HepG2 (cell line): ENCODE data around the gene MYO18A. TPM values are rescaled to one million over a fixed set of nuclear protein-coding genes. Genes with fewer than 3 reads are reported as not detected.

Experiments used
- ATAC-seq: fragments of 200-7000 bp; cut with Tn5 transposase; 3 replicates; pipeline ENCODE4 v1.9.1; 2020; ENCODE audit warnings: mild to moderate bottlenecking, moderate library complexity
- BruUV-seq: library from RNA; stranded (reverse); fragments of 400-500 nt; replicated peaks from 2 replicates; lab custom pipeline; 2021; lab: Mats Ljungman, UMichigan
- CTCF ChIA-PET: fragments of 300-600 bp; formaldehyde crosslinking; extraction: SDS; loops from one replicate; lab custom pipeline; 2021; ENCODE audit warnings: low total read pairs, inconsistent platforms, low intra/inter-chr PET ratio; lab: Yijun Ruan, JAX
- POLR2A ChIA-PET: fragments of 350-600 bp; sonication (Branson Sonifier 250); formaldehyde crosslinking; loops from one replicate; lab custom pipeline; 2020; ENCODE audit warnings: antibody characterized with exemption, inconsistent platforms; lab: Yijun Ruan, JAX
- DNase-seq: peaks from one replicate; pipeline ENCODE4 v3.0.0-alpha.2; 2015; ENCODE audit warnings: low spot score
- FAIRE-seq: peaks from 3 replicates; lab custom pipeline; 2011; peaks lifted over from hg19 to GRCh38; lab: Jason Lieb, UNC
- H2AFZ ChIP-seq: one replicate; pipeline ENCODE4 v1.6.1; 2011; ENCODE audit warnings: low read length, inconsistent platforms
- H3K27ac ChIP-seq: fragments of 300-600 bp; 3 replicates; pipeline ENCODE4 v1.8.0; 2011; ENCODE audit warnings: mixed run types, mild to moderate bottlenecking, mixed read lengths, low read length, inconsistent platforms; ENCODE audit not compliant: insufficient read depth; ENCODE audit errors: extremely low read length
- H3K27me3 ChIP-seq, 2 experiments: fragments of 200-600 bp in 1 of 2; 2 replicates in 1 of 2; 3 replicates in 1 of 2; pipeline versions ENCODE4 v1.6.0 to v1.8.0; 2011; ENCODE audit warnings: low read length in 2 of 2, mild to moderate bottlenecking in 2 of 2, moderate library complexity in 2 of 2, inconsistent platforms in 1 of 2; ENCODE audit not compliant: insufficient read depth in 2 of 2, control insufficient read depth in 1 of 2
- H3K36me3 ChIP-seq, 2 experiments: fragments of 200-600 bp in 1 of 2; replicated peaks in 1 of 2; 2 replicates in 1 of 2; 3 replicates in 1 of 2; pipeline versions ENCODE4 v1.5.1 to v1.8.0; 2011; ENCODE audit warnings: low read length in 2 of 2, inconsistent platforms in 1 of 2; ENCODE audit not compliant: insufficient read depth in 2 of 2, control insufficient read depth in 1 of 2
- H3K4me1 ChIP-seq: 2 replicates; pipeline ENCODE4 v1.5.1; 2012; ENCODE audit warnings: low read length, inconsistent platforms; ENCODE audit not compliant: insufficient read depth
- H3K4me2 ChIP-seq: 2 replicates; pipeline ENCODE4 v1.6.0; 2011; ENCODE audit warnings: low read depth, low read length, inconsistent platforms
- H3K4me3 ChIP-seq, 3 experiments: fragments of 200-600 bp in 1 of 3; sonication (generic), shearing (Covaris generic) in 1 of 3; replicated peaks in 1 of 3; 2 replicates each; pipeline ENCODE4 v1.5.1; 2011 to 2016; ENCODE audit warnings: low read length in 3 of 3, inconsistent platforms in 2 of 3, low read depth in 2 of 3, mild to moderate bottlenecking in 2 of 3, control low read depth in 1 of 3, mixed read lengths in 1 of 3; ENCODE audit not compliant: insufficient read depth in 1 of 3
- H3K79me2 ChIP-seq: one replicate; pipeline ENCODE4 v1.6.1; 2011; ENCODE audit warnings: low read length, inconsistent platforms; ENCODE audit not compliant: insufficient read depth
- H3K9ac ChIP-seq: 2 replicates; pipeline ENCODE4 v1.6.0; 2011; ENCODE audit warnings: mild to moderate bottlenecking, low read depth, low read length, inconsistent platforms; ENCODE audit not compliant: insufficient read depth
- H3K9me3 ChIP-seq: 2 replicates; pipeline ENCODE4 v1.5.1; 2012; ENCODE audit warnings: mild to moderate bottlenecking, low read length
- H4K20me1 ChIP-seq: 2 replicates; pipeline ENCODE4 v1.6.0; 2011; ENCODE audit warnings: inconsistent platforms, mild to moderate bottlenecking, low read length, moderate library complexity; ENCODE audit not compliant: insufficient read depth
- BHLHE40 ChIP-seq: IDR thresholded peaks from 2 replicates; pipeline ENCODE4 v1.6.1; 2011; ENCODE audit warnings: low read length, improper control_type of control experiment
- JUN ChIP-seq: sonication (generic); formaldehyde crosslinking; IDR thresholded peaks from 2 replicates; pipeline ENCODE4 v1.4.0; 2020; ENCODE audit warnings: mild to moderate bottlenecking, missing genetic modification reagents
- ZNF407 ChIP-seq: sonication (generic); formaldehyde crosslinking; IDR thresholded peaks from one replicate; pipeline ENCODE4 v1.5.1; 2020; ENCODE audit warnings: mild to moderate bottlenecking, missing genetic modification reagents; ENCODE audit errors: not compliant biosample characterization
- ZNF609 ChIP-seq: sonication (generic); formaldehyde crosslinking; IDR thresholded peaks from 2 replicates; pipeline ENCODE4 v1.4.0; 2020; ENCODE audit warnings: mild to moderate bottlenecking, missing genetic modification reagents, borderline replicate concordance
- WGBS: methylation state at CpG from one replicate; pipeline ENCODE4 v1.1.6; 2017; ENCODE audit warnings: low lambda C conversion rate; 5-methylcytosine and 5-hydroxymethylcytosine counted together
- in situ Hi-C: cut with HindIII; loops from 2 replicates; pipeline ENCODE4 v1.10.0; 2017; ENCODE audit warnings: low pct_unique_long_range_greater_than_20kb; ENCODE audit not compliant: extremely low pct_ligation_motif_present
- intact Hi-C: fragments of 100-400 bp; cut with micrococcal nuclease; formaldehyde crosslinking; loops from one replicate; pipeline ENCODE4 v1.10.0; 2022; ENCODE audit not compliant: unreplicated experiment
- polyA plus RNA-seq, 8 experiments: library from polyadenylated mRNA; depleted of rRNA in 3 of 8; stranded (reverse) in 7 of 8; unstranded in 1 of 8; fragments of >200 nt; fragmentation: Illumina TruSeq in 4 of 8; extraction: Trizol in 4 of 8; gene quantifications; 2 replicates each; pipeline versions ENCODE4 v1.2.1 to v1.2.3, GENCODE V29; 2011 to 2016; ENCODE audit warnings: low read depth in 4 of 8, missing spikeins in 1 of 8, mixed read lengths in 1 of 8; ENCODE audit not compliant: insufficient read depth in 1 of 8
- total RNA-seq, 5 experiments: library from RNA; depleted of rRNA; stranded (reverse); fragments of >200 nt; fragmentation: Illumina TruSeq; extraction: Trizol; gene quantifications; 2 replicates each; pipeline ENCODE4 v1.2.3, GENCODE V29; 2016; ENCODE audit warnings: low read depth in 1 of 5

Gene MYO18A
- total and polyA plus RNA-seq, 2 of the 13 experiments (the other 11 are each of a cell fraction or from before 2014, with no cell fraction given): 16.8 to 24.8 TPM

- H3K4me2 ChIP-seq: no peak overlapping the region
- H3K4me1 ChIP-seq: no peaks in the 10 kb centered on the region
- no peaks in the 10 kb centered on the region for H3K36me3 ChIP-seq
- in situ Hi-C loops: no loop called here
- no peak overlapping the region for H3K9ac ChIP-seq
- H3K27me3 ChIP-seq: peaks cover 0 to 21% of the 10 kb centered on the region in 2 experiments; a peak in 3 of 5 replicates
- H3K4me3 ChIP-seq: no peak overlapping the region
- ChIA-PET POLR2A (interaction anchor here (1.6 kb wide), 1 partner anchor 49 kb away, joined by 3 read pairs; no protein-coding TSS in a partner anchor), CTCF (no interaction called here)
- no TSS peak for BruUV-seq
- FAIRE-seq (no peak), DNase-seq (no peak), ATAC-seq (peak; percentile 53)
- no peaks in the 10 kb centered on the region for H3K9me3 ChIP-seq
- no peak overlapping the region for H3K27ac ChIP-seq
- no peaks in the 10 kb centered on the region for H4K20me1 ChIP-seq
- intact Hi-C loops: no loop called here
- WGBS: 27% methylated on average over 16 of the region's 16 CpGs
- no peak overlapping the region for H2AFZ ChIP-seq
- no peaks in the 10 kb centered on the region for H3K79me2 ChIP-seq
- TF ChIP-seq JUN (CRISPR knock-in tag) (no peak), ZNF407 (no peak), ZNF609 (CRISPR knock-in tag) (no peak), BHLHE40 (no peak)
Observed at GRCh38 chr17:29197516-29198272, 17.5 kb upstream of the MYO18A start.
